ENCODE results near the gene SLC30A7. TPM values are rescaled to one million over a fixed set of nuclear protein-coding genes. Genes with fewer than 3 reads are reported as not detected.
"Not testable (repeated sequence)": the region's sequence is repeated elsewhere in the genome, so short reads cannot be mapped to it uniquely, and the experiment has no call there.

Gene SLC30A7, protein sequence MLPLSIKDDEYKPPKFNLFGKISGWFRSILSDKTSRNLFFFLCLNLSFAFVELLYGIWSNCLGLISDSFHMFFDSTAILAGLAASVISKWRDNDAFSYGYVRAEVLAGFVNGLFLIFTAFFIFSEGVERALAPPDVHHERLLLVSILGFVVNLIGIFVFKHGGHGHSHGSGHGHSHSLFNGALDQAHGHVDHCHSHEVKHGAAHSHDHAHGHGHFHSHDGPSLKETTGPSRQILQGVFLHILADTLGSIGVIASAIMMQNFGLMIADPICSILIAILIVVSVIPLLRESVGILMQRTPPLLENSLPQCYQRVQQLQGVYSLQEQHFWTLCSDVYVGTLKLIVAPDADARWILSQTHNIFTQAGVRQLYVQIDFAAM
- total RNA-seq: 10 to 100 TPM; 29.1 to 33.3 TPM

DNA sequence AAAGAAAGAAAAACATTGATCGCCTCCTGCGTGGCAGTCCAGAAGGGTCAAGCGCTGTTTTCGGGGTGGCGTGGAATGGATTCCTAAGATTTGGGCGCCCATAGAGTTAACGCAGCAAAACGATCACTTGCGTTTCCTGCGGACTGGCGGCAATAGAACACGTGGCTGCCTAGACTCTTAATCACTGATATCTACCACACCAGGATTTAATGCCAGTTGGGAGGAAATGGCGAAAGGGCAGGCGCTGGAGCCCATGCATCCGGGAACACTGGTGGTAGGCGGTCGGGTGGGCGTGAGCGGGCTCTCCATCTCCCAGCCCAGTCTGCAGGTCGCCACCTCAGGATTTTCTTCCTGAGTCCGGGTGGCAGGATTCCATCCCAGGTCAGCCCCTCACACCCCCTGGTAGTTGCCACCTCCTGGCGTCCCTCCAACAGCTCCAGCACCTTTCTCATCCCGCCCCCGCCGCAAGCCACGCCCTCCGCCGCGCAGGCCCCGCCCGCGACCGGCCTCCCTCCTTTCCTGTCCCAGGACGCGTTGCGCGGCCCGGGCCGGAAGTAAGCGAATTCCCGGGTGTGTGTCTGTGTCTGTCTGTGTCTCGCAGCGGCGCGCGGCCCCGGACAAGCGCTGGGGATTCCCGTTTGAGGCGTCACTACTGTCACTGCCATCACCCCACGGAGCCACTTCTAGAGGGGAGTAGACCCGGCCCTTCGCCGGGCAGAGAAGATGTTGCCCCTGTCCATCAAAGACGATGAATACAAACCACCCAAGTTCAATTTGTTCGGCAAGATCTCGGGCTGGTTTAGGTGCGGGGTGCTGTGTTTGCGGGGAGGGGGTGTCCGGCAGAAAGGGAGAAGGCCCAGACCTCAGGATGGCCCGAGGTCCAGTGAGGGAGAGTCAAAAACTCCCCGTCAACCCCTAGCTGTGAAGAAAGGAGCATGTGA is at the start of gene SLC30A7:
Gene SLC30A7, plus strand, starts transcription at position 551 of the 941 bp plus-strand sequence. Its CDS starts 173 bp downstream, at position 724.
- ATAC-seq (peak; percentile 86), DNase-seq (peak; percentile 95)
- H3K27me3 Mint-ChIP-seq: no peaks in the 10 kb centered on the region
- peak within 1 kb of the TSS; percentile 94 for H3K4me3 Mint-ChIP-seq
- H3K27ac Mint-ChIP-seq: peak within 1 kb of the TSS; percentile 93
- CTCF ChIA-PET: interaction anchor here (1.0 to 2.4 kb wide), 8 partner anchors 10 to 440 kb away, joined by 3 to 11 read pairs (median 3); no protein-coding TSS in a partner anchor
- H3K9me3 Mint-ChIP-seq (ENCODE audit: low read depth): peaks cover 4% of the 10 kb centered on the region
- H3K36me3 Mint-ChIP-seq: peaks cover 28% of the 10 kb centered on the region
- peaks cover 44% of the 10 kb centered on the region for H3K4me1 Mint-ChIP-seq

DNA sequence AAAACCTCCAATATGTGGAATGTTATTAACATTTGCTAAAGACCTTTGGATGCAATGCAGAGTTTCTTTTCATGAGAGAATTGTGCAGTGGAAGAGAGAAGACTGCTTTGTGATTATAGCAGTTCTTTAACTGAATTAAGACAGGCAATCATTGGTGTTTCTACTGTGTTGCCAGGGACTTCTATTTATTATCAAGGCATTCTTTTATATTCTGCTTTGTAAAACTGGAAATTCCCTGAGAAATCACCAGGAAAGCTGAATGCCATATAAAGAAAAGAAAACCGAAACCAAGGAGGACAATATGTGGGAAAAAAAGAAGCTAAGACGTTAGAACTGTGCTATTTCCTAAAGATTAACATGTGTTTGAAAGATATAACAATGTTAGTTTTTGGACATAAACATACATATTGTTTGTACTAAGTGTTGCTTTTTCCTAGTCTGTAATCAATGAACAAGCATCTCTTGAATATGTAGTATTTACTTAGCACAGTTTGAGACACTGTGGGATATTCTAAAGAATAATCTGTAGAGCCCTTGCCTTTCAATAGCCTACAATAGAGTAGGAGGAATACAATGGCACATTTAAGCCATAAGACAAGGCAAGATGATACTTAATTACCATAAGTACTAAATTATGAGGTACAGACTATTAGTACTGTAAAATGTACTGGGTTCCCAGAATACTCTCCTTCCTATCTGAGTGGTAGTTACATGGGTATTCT is 48.4 kb upstream of the SLC30A7 start:
- Mint-ChIP-seq H3K27me3 (peaks cover 46% of the 10 kb centered on the region), H3K4me1 (no peaks in the 10 kb centered on the region), H3K9me3 (ENCODE audit: low read depth) (no peaks in the 10 kb centered on the region), H3K4me3 (no peak overlapping the region), H3K27ac (no peak overlapping the region), H3K36me3 (peaks cover 6% of the 10 kb centered on the region)
- CTCF ChIA-PET: interaction anchor here (1.0 kb wide), 1 partner anchor 20 kb away, joined by 3 read pairs; no protein-coding TSS in a partner anchor
- ATAC-seq: no peak
- DNase-seq: no peak

DNA sequence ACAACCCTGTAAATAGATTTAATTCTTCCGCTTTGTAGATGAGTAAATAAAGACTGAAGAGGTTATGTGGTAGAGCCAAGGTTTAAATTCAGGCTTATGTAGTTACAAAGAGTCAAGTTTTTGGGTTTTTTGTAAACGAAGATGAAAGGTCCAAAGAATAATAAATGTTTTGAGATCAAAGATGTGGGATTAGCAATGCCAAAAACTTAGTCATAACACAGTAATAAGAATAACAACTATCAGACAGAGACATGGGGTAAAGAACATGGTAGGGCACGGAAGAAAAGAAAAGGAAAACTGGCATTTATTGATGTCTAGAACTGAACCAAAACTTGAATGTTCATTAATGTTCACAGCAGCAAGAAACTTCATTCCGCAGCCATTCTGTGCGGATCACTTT is 44.2 kb upstream of the SLC30A7 start:
- Mint-ChIP-seq H3K4me1 (no peaks in the 10 kb centered on the region), H3K9me3 (ENCODE audit: low read depth) (no peaks in the 10 kb centered on the region), H3K27me3 (peaks cover 37% of the 10 kb centered on the region), H3K27ac (no peak overlapping the region), H3K4me3 (no peak overlapping the region), H3K36me3 (no peaks in the 10 kb centered on the region)
- no peak for DNase-seq
- no peak for ATAC-seq
- CTCF ChIA-PET: interaction anchor here (0.8 kb wide), 1 partner anchor 57 kb away, joined by 3 read pairs; no protein-coding TSS in a partner anchor

DNA sequence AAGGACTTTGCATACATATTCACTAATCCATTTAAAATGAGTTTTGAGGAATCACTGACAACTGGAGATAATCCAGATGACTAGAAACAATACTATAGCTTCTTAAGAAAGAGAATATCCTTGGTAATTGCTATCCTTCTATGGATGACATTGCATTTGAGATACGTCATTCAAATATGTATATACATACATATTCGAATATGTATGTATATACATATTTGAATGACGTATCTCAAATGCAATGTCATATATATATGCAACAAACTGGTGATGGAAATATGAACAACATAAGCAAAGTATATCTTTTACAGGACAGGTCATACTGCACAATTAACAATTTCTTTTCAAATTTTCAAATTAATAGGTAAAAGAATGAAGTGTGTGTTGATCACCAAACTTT is 42.9 kb upstream of the SLC30A7 start:
- H3K36me3 Mint-ChIP-seq: no peaks in the 10 kb centered on the region
- CTCF ChIA-PET: no interaction called here
- H3K27me3 Mint-ChIP-seq: peaks cover 36% of the 10 kb centered on the region
- DNase-seq: no peak
- no peaks in the 10 kb centered on the region for H3K9me3 Mint-ChIP-seq (ENCODE audit: low read depth)
- H3K4me1 Mint-ChIP-seq: no peaks in the 10 kb centered on the region
- H3K27ac Mint-ChIP-seq: no peak overlapping the region
- ATAC-seq: no peak
- H3K4me3 Mint-ChIP-seq: no peak overlapping the region

DNA sequence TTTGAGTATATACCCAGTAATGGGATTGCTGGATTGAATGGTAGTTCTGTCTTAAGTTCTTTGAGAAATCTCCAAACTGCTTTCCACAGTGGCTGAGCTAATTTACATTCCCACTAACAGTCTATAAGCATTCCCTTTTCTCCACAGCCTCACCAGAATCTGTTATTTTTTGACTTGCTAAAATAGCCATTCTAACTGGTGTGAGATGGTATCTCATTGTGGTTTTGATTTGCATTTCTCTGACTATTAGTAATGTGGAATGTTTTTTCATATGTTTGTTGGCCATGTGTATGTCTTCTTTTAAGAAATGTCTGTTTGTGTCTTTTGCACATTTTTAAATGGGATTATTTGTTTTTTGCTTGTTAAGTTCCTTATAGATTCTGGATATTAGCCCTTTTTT is 40.8 kb upstream of the SLC30A7 start:
- DNase-seq; H3K27ac Mint-ChIP-seq; H3K4me3 Mint-ChIP-seq; H3K4me1 Mint-ChIP-seq; CTCF ChIA-PET; H3K9me3 Mint-ChIP-seq (ENCODE audit: low read depth); ATAC-seq; H3K36me3 Mint-ChIP-seq: not testable (repeated sequence)
- H3K27me3 Mint-ChIP-seq: peaks cover 16% of the 10 kb centered on the region

DNA sequence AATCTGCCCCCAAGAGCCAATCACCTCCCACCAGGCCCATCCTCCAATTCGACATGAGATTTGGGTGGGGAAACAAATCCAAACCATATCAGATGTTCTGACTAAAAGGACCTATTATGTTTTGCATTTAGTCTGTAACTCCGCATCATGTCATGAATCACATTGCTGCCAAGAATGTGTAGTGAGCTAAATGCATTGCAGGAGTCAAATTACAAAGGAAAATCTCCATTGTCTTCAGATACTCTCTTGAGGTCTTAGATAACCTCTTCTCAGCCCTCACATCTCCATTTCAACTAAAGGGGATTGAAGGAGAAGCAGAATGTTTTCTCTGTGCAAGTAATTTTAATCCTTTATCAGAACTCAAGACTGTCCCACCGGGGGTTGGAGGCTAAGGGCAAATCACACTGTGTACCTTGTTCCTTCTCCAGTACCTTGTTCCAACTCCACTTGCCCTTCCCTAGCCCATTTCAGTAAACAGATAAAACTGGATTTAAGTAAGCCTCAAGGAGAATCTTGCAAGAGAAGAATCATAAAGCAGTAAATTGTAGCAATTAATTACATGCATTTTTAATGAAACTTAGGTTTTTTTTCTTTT is 35.4 kb upstream of the SLC30A7 start:
- H3K4me3 Mint-ChIP-seq: no peak overlapping the region
- H3K9me3 Mint-ChIP-seq (ENCODE audit: low read depth): no peaks in the 10 kb centered on the region
- CTCF ChIA-PET: no interaction called here
- H3K27me3 Mint-ChIP-seq: peaks cover 9% of the 10 kb centered on the region
- H3K4me1 Mint-ChIP-seq: no peaks in the 10 kb centered on the region
- H3K27ac Mint-ChIP-seq: no peak overlapping the region
- no peak for DNase-seq
- ATAC-seq: no peak
- H3K36me3 Mint-ChIP-seq: peaks cover 2% of the 10 kb centered on the region

DNA sequence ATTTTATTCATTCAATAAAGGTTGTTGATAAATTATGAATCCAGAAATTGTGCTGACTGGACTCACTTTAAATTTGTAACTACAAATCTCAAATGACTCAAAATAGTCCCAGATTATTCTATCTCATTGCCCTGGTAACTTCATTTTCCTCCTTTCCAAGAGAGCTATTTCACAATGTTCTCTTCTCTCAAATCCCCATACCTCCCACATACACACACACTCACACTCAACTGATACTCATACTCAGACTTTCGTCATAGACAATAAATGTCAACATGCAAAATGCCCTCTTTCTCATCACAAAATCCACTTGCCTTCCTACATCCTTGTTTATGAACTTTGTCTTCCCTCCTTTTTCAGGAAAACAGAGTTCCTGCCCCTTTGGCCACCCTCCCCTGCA is 34.5 kb upstream of the SLC30A7 start:
- DNase-seq (no peak), ATAC-seq (no peak)
- Mint-ChIP-seq H3K27ac (no peak overlapping the region), H3K4me1 (no peaks in the 10 kb centered on the region), H3K4me3 (no peak overlapping the region), H3K36me3 (peaks cover 2% of the 10 kb centered on the region), H3K27me3 (peaks cover 6% of the 10 kb centered on the region), H3K9me3 (ENCODE audit: low read depth) (no peaks in the 10 kb centered on the region)
- CTCF ChIA-PET: no interaction called here

DNA sequence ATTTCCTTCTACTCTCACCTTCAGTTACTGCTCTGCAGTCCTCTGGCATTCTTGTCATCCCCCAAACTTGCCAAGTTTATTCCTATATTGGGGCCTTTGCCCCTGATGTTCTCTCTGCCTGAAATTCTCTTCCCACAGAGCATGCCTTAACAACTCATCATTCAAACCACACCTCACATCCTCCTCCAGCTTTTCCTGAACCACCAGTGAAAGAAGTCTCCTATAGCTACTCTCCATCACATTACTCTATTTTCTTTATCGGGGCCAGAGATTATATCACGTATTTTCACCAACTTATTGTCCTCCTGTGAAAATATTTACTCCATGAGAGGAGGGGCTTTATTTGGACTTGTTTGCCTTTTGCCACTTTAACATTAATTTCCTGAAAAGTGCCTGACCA is 33.3 kb upstream of the SLC30A7 start:
- H3K36me3 Mint-ChIP-seq: peaks cover 2% of the 10 kb centered on the region
- CTCF ChIA-PET: interaction anchor here (1.2 to 2.5 kb wide), 4 partner anchors 333 to 407 kb away, joined by 3 to 11 read pairs (median 3); no protein-coding TSS in a partner anchor
- no peak for DNase-seq

DNA sequence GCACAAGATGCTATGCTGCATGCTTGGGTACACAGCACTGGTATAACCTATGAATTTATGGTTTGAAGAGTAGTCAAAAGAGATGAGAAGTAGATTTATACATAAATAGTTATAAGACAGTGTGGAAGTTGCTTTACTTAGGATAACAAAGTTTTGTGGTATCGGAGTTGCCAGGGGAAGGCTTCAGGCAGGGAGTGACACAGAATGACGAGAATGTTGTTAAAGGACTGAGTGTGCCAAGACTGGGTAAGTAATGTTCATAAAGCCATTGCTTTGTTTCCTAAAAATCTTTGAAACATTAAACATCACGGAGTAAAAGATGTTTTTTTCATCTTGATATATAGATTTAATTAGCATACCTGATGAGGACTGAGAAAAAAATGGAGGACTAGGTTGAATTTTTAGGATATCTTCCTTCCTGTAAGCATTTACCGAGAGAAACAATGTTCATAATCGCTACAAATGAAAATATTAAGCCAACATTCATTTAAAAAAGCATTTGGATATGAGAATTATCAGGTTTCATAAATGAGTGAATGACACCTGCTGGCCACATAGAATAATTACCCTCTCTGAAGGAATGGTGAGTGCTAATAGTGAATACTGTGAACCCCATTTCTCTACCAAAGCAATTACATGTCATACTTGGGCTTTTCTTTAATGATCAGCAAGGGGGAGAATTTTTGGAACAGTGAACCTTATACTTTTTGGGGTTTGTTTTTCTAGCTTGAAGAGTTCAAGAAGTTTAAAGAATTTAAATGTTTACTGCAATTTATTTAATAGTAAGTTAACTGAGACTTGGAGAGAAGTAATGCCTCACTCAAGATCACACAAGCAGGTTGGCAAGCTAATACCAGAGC is 29.6 kb upstream of the SLC30A7 start:
- CTCF ChIA-PET: interaction anchor here (1.0 to 6.2 kb wide), 3 partner anchors 252 to 406 kb away, joined by 3 to 103 read pairs (median 4); no protein-coding TSS in a partner anchor

More for the DNA sequence above, 33.3 kb upstream of the SLC30A7 start:
- H3K4me1 Mint-ChIP-seq: no peaks in the 10 kb centered on the region
- no peaks in the 10 kb centered on the region for H3K9me3 Mint-ChIP-seq (ENCODE audit: low read depth)
- no peaks in the 10 kb centered on the region for H3K27me3 Mint-ChIP-seq
- no peak overlapping the region for H3K4me3 Mint-ChIP-seq
- no peak overlapping the region for H3K27ac Mint-ChIP-seq
- ATAC-seq: no peak

DNA sequence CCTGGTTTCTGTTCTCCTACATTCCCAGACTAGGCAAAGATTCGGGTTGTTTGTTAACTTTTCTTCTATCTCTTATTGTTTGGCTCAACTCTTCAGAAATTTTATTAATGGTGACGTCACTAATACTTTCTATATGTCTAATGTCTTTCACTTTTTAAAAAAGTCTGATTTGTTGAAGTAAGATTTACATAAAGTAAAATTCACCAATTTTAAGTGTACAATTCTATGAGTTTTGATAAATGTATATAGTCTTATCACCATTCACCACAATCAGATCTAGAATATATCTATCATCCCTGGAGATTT is 29.0 kb upstream of the SLC30A7 start:
- Mint-ChIP-seq H3K4me3 (no peak overlapping the region), H3K4me1 (peaks cover 3% of the 10 kb centered on the region), H3K27ac (no peak overlapping the region), H3K27me3 (no peaks in the 10 kb centered on the region), H3K36me3 (no peaks in the 10 kb centered on the region), H3K9me3 (ENCODE audit: low read depth) (no peaks in the 10 kb centered on the region)
- DNase-seq: no peak
- ATAC-seq: no peak
- CTCF ChIA-PET: interaction anchor here (1.0 to 6.2 kb wide), 4 partner anchors 252 to 407 kb away, joined by 3 to 103 read pairs (median 4); no protein-coding TSS in a partner anchor

More for the DNA sequence above, 29.6 kb upstream of the SLC30A7 start:
- H3K36me3 Mint-ChIP-seq: no peaks in the 10 kb centered on the region
- no peak overlapping the region for H3K4me3 Mint-ChIP-seq
- no peaks in the 10 kb centered on the region for H3K27me3 Mint-ChIP-seq
- ATAC-seq (peak; percentile 63), DNase-seq (no peak)
- peaks cover 3% of the 10 kb centered on the region for H3K4me1 Mint-ChIP-seq
- H3K27ac Mint-ChIP-seq: no peak overlapping the region
- no peaks in the 10 kb centered on the region for H3K9me3 Mint-ChIP-seq (ENCODE audit: low read depth)

DNA sequence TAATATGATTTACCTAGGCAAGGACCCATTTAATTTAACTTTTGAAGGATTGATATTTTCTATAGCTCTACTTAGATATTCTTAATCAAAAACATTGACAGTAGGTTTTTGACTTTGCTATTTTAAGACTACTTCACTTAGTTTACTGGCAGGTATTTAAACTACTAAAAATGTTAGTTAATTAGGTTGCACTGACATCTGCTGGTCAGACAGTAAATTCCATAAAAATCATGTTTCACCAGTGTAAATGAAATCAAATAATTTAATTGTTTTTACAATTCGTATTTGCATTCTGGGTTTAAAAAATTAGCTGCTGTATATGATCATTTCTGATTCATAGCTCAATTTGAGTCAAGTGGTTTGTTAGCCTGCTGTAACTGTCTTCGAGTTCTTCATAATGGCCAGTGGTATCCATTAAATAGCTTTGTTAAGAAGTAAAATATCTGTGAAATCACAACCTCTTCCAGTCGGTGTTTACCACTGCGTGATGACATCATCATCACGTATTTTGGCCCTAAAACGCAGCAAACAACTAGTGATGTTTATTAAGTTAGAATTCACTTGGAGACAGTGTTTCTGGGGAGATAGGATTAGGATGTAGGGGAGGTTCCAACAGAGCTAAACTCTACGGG is 27.4 kb upstream of the SLC30A7 start:
- ATAC-seq (peak; percentile 45), DNase-seq (no peak)
- CTCF ChIA-PET: interaction anchor here (0.6 to 6.2 kb wide), 28 partner anchors 10 to 1065 kb away, joined by 3 to 103 read pairs (median 4); partner anchors contain the start of genes CDC14A, EXTL2 and RTCA
- Mint-ChIP-seq H3K4me3 (no peak overlapping the region), H3K36me3 (no peaks in the 10 kb centered on the region), H3K9me3 (ENCODE audit: low read depth) (no peaks in the 10 kb centered on the region), H3K4me1 (peaks cover 3% of the 10 kb centered on the region), H3K27me3 (no peaks in the 10 kb centered on the region), H3K27ac (no peak overlapping the region)
